ENCODE results near the gene SLC24A2.

Gene SLC24A2

GRCh38 chr9:19757745-19758144, 31.1 kb downstream of the SLC24A2 start:
- DNase-seq (ENCODE audit: low read depth): no peak

DNA sequence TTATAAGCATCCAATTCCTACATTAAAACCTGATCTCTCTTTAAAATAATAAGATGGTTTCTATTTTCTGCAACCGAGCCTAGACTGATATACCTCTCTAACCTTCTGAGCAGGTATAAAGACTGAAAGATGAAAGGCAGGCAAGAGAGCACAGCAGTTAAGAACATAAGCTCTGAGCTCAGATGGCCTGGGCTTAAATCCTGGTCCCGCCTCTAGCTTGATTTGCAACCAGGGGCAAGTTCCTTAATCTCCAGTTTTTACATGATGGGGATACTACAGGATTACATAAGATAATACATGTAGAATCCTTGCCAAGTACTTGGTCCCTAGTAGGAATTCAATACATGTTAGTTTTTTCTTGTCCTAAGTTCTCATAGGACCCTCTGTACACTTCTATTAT, 33.9 kb downstream of the SLC24A2 start:
- DNase-seq (ENCODE audit: low read depth): no peak

- DNase-seq (ENCODE audit: low read depth): no peak
Measured at GRCh38 chr9:19748278-19749126, 40.3 kb downstream of the SLC24A2 start.

- DNase-seq (ENCODE audit: low read depth): no peak
Measured at GRCh38 chr9:19746223-19746622, 42.6 kb downstream of the SLC24A2 start.

DNA sequence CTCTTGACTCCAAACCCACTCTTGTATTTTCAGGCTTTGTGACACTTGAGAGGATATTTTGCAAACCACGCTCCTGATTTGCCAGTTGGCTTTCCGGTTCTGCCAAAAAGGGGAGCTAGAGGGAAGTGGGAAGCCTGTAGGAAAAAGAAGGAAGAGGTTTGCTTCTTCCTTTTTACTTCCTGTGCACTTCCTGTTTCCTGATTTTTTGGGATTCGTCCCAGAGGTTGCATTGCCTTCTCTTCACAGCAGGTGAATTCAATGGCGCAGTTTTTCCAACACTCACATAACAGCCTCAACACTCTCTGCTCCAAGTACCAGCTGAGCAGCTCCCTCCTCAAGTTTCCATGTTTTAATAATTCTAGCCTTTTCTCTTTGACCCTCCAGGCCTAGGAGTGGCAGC, 47.7 kb downstream of the SLC24A2 start:
- DNase-seq (ENCODE audit: low read depth): no peak

All from stimulated activated CD8-positive, alpha-beta memory T cell treated with anti-CD3 and anti-CD28 coated beads, Interleukin-4, amount 100 ng/mL, for 24 hours (primary cell).